Measurements from ENCODE around the gene CXorf51B.
"Not testable (repeated sequence)": the region's sequence is repeated elsewhere in the genome, so short reads cannot be mapped to it uniquely, and the experiment has no call there.

CXorf51B gene

GRCh38 chrX:146809471-146809870 is at the start of gene CXorf51B:
TSS of gene CXorf51B (plus strand) at chrX:146809771. CDS start at chrX:146809792, 21 bp downstream.
- H3K4me3 ChIP-seq, H4K20me1 ChIP-seq, H3K4me1 ChIP-seq: not testable (repeated sequence)

GRCh38 chrX:146814644-146815043 is 5.1 kb downstream of the CXorf51B start, which contains the start of gene CXorf51A:
TSS of gene CXorf51A (minus strand) at chrX:146814744. CDS start at chrX:146814723, 21 bp downstream.
- not testable (repeated sequence) for H3K4me3 ChIP-seq, H3K36me3 ChIP-seq, H3K4me2 ChIP-seq, H3K9ac ChIP-seq, H3K27ac ChIP-seq, H3K9me3 ChIP-seq, H3K4me1 ChIP-seq, H3K27me3 ChIP-seq, H4K20me1 ChIP-seq

More at GRCh38 chrX:146809471-146809870, at the start of gene CXorf51B:
- H3K9me3 ChIP-seq, H3K36me3 ChIP-seq, H3K27ac ChIP-seq, H3K4me2 ChIP-seq, H3K9ac ChIP-seq, H3K27me3 ChIP-seq: not testable (repeated sequence)

GRCh38 chrX:146831994-146832393 is 22.4 kb downstream of the CXorf51B start:
- Histone ChIP-seq H4K20me1 (no peaks in the 10 kb centered on the region), H3K27ac (no peak overlapping the region), H3K36me3 (no peaks in the 10 kb centered on the region), H3K9ac (no peak overlapping the region), H3K4me2 (no peak overlapping the region), H3K27me3 (peaks cover 27% of the 10 kb centered on the region), H3K4me3 (no peak overlapping the region), H3K9me3 (peaks cover 13% of the 10 kb centered on the region), H3K4me1 (no peaks in the 10 kb centered on the region)
- TF ChIP-seq Cebpa-rat (IDR thresholded peaks at IDR 0.05) = no peak

DNA sequence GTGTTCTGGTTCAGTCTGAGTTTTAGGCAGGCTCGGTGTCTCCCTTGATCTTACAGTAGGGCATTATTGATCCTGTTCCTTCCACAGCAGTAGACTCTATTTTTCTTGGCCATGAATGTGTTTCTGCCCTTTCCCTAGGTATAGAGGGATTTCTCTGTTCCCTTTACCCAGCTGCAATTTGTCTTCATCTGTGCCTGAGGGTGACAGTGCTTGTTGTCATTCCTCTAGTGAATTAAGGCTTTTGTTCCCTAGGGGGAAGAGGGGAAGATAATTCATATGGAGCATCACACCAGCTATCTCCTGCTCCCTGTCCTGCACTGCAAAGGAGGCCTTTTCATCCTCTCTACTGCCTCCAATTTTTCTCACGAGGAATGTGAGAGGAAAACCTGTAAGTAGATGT is 44.7 kb downstream of the CXorf51B start:
- H3K4me3 ChIP-seq = no peak overlapping the region
- H3K27me3 ChIP-seq = peaks cover 70% of the 10 kb centered on the region
- H3K9me3 ChIP-seq = peaks cover under 1% of the 10 kb centered on the region; the same call in 1 of the 2 replicates
- no peaks in the 10 kb centered on the region for H4K20me1 ChIP-seq
- H3K9ac ChIP-seq = no peak overlapping the region
- TF ChIP-seq Cebpa-rat (IDR thresholded peaks at IDR 0.05) = no peak
- no peaks in the 10 kb centered on the region for H3K4me1 ChIP-seq
- no peak overlapping the region for H3K4me2 ChIP-seq
- no peaks in the 10 kb centered on the region for H3K36me3 ChIP-seq
- H3K27ac ChIP-seq = no peak overlapping the region

Data from BLaER1 (cell line).